Measurements from ENCODE around the gene JUND.

- TF ChIP-seq CTCF (conservative IDR thresholded peaks at IDR 0.05; ENCODE audit: low read depth, low read length) (no peak), EZH2 (IDR thresholded peaks at IDR 0.05; ENCODE audit: low read length, unreplicated experiment) (no peak)
Observed at GRCh38 chr19:18282788-18283141, 1.3 kb upstream of the JUND start.

All from PC-3 (cell line).